Tibial nerve (tissue), 4 donors: ENCODE data around the gene TMEM253. TPM values are rescaled to one million over a fixed set of nuclear protein-coding genes. Genes with fewer than 3 reads are reported as not detected.

Experiments used
- DNase-seq, 2 donors: peaks; one replicate each; pipeline ENCODE4 v3.0.0-alpha.2; 2019; ENCODE audit warnings: low spot score in 2 of 2
- H3K27ac ChIP-seq, 4 donors: fragments of 200-600 bp; sonication (generic) in 3 of 4; one replicate each; pipeline ENCODE4 v1.5.1; 2017 to 2019; ENCODE audit warnings: mild to moderate bottlenecking in 1 of 4
- H3K27me3 ChIP-seq, 2 donors: fragments of 200-600 bp; sonication (generic) in 1 of 2; one replicate each; pipeline versions ENCODE4 v1.5.1 to v1.6.0; 2017 to 2019
- H3K36me3 ChIP-seq, 3 donors: fragments of 200-600 bp; sonication (generic); one replicate each; pipeline ENCODE4 v1.5.1; 2018 to 2019
- H3K4me1 ChIP-seq, 4 donors: fragments of 200-600 bp; sonication (generic) in 3 of 4; one replicate each; pipeline ENCODE4 v1.5.1; 2017 to 2019
- H3K4me3 ChIP-seq, 4 donors: fragments of 200-600 bp; sonication (generic) in 3 of 4; one replicate each; pipeline ENCODE4 v1.5.1; 2017 to 2019; ENCODE audit warnings: mild to moderate bottlenecking in 1 of 4, moderate library complexity in 1 of 4
- H3K9me3 ChIP-seq, 4 donors: fragments of 200-600 bp; sonication (generic) in 3 of 4; one replicate each; pipeline ENCODE4 v1.5.1; 2017 to 2019
- EP300 ChIP-seq, 2 donors: sonication (generic); formaldehyde crosslinking; IDR thresholded peaks; one replicate each; pipeline ENCODE4 v1.6.1; 2017; ENCODE audit warnings: antibody characterized with exemption in 2 of 2, mild to moderate bottlenecking in 1 of 2
- POLR2A ChIP-seq, 2 donors: fragments of 450-650 bp; IDR thresholded peaks; one replicate each; pipeline ENCODE4 v1.6.1; 2017; ENCODE audit warnings: antibody characterized with exemption in 2 of 2, mild to moderate bottlenecking in 2 of 2, moderate library complexity in 2 of 2
- WGBS, 2 donors: methylation state at CpG; one replicate each; pipeline ENCODE4 v1.1.5; 2018; 5-methylcytosine and 5-hydroxymethylcytosine counted together
- total RNA-seq, 4 donors: library from RNA; depleted of rRNA; stranded (reverse); fragments of >200 nt; gene quantifications; one replicate each; pipeline ENCODE4 v1.1.0, GENCODE V29; 2016
- TF ChIP-seq, protein P1 (sequence below), 5 experiments: fragments of 200-600 bp in 3 of 5; fragments of 450-650 bp in 2 of 5; sonication (generic) in 3 of 5; IDR thresholded peaks; one replicate each; pipeline ENCODE4 v1.5.1; 2016 to 2019; ENCODE audit warnings: antibody characterized with exemption in 5 of 5, mild to moderate bottlenecking in 3 of 5, moderate library complexity in 2 of 5

The TMEM253 gene
- total RNA-seq, 4 donors from 2014 or later = 0.44 to 0.63 TPM; not detected in 2

DNA sequence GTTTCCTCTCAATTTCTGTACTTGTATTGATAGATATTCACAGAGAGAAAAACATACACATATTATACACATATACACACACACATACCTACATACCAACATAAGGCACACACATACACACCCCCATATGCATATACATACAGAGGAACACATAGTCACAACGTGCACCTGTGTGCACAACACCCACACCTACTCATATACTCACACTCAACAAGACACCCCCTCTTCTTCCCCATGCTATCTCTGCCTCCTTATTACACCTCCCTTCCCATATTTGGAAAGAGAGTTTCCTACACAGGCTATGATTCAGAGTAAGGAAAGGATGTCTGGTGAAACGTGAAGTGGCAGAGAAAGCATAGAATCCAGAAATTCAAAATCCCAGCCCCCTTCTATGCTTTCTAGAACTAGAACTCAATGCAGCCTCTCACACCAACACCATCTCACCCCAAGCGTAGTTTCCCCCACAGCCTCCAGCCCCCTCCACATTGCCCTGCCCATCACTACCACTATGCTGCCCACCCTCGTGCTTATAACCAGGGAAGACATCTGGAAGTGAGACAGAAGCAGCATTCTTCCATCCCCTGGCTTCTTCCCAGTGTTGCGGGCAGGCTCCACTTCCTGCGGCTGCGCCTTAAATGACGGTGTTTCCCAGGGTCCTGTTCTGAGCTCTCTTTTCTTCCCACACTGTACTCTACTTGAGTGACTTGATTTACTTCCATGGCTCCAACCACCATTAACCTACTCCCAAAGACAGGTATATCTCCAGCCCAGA is 40.8 kb upstream of the TMEM253 start:
- no peak for DNase-seq
- WGBS, 2 donors = 43% methylated on average over 8 of the region's 8 CpGs
- H3K27me3 ChIP-seq = no peaks in the 10 kb centered on the region
- no peaks in the 10 kb centered on the region for H3K36me3 ChIP-seq
- peaks cover 0 to 74% (median 6%) of the 10 kb centered on the region in 4 donors for H3K4me1 ChIP-seq
- TF ChIP-seq, protein P1, sequence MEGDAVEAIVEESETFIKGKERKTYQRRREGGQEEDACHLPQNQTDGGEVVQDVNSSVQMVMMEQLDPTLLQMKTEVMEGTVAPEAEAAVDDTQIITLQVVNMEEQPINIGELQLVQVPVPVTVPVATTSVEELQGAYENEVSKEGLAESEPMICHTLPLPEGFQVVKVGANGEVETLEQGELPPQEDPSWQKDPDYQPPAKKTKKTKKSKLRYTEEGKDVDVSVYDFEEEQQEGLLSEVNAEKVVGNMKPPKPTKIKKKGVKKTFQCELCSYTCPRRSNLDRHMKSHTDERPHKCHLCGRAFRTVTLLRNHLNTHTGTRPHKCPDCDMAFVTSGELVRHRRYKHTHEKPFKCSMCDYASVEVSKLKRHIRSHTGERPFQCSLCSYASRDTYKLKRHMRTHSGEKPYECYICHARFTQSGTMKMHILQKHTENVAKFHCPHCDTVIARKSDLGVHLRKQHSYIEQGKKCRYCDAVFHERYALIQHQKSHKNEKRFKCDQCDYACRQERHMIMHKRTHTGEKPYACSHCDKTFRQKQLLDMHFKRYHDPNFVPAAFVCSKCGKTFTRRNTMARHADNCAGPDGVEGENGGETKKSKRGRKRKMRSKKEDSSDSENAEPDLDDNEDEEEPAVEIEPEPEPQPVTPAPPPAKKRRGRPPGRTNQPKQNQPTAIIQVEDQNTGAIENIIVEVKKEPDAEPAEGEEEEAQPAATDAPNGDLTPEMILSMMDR (IDR thresholded peaks at IDR 0.05) = no peak
- TF ChIP-seq POLR2A (IDR thresholded peaks at IDR 0.05) (no peak), EP300 (IDR thresholded peaks at IDR 0.05) (no peak)
- H3K9me3 ChIP-seq = no peaks in the 10 kb centered on the region
- H3K27ac ChIP-seq = peak overlapping the region in 3 of 4 donors; percentile 32 to 81 (median 52)
- no peak overlapping the region for H3K4me3 ChIP-seq

DNA sequence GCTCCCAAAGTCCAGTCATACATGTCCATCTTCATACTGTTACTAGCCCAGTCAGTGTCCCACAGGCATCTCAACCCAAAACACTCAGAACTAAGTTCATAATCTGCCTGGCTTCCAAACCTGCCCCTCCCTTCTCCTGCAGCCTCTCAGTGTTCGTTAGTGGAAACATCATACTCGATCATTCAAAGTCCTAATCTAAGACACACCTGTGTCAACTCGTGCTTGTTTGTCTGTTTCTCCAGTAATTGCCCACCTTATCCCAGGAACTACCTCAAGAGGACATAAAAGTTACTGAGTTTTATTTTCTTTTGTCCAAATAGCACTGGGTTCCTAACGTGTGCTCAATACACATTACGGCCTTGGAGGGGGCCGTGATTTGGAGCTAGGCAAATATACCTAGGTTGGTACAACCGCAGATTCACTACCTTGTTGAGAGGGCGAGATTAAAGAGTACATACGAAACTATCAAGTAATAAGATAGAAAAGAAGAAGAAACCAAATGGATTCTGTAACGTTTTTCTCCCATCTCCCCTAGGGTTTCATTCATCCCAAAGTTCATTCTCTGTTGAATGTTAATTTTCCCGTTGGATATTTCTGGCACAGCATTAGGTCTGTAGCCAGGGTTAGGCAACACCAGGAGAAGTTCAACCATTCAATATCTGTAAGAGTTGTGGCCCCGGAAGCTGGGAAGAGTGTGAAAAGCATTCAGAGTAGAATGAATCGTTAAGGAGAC is 40.1 kb upstream of the TMEM253 start:
- H3K9me3 ChIP-seq = no peaks in the 10 kb centered on the region
- no peak overlapping the region for H3K4me3 ChIP-seq
- no peaks in the 10 kb centered on the region for H3K27me3 ChIP-seq
- WGBS, 2 donors = 59 to 63% methylated on average over 13 of the region's 13 CpGs
- no peak for DNase-seq
- H3K4me1 ChIP-seq = peaks cover 0 to 68% (median 6%) of the 10 kb centered on the region in 4 donors
- TF ChIP-seq, protein P1 (IDR thresholded peaks at IDR 0.05) = no peak
- TF ChIP-seq POLR2A (IDR thresholded peaks at IDR 0.05) (no peak), EP300 (IDR thresholded peaks at IDR 0.05) (no peak)
- no peaks in the 10 kb centered on the region for H3K36me3 ChIP-seq
- H3K27ac ChIP-seq = peak overlapping the region in 3 of 4 donors; percentile 32 to 81 (median 52)

DNA sequence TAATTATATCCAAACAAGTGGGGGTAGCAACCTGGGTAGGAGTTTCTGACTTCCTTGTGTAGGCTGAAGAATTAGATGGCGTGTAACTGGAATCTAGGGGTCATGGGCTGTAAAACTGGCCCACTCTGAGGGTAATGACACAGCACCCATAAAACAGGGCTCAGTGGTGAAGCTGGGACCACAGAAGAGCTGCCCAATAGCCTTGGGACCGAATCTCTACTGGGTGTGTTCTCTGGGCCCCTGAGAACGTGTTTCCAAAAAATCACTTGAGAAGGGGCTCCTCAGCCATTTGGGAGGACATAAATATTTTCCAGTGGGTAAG is 39.6 kb upstream of the TMEM253 start:
- WGBS, 2 donors = 48 to 52% methylated on average over 3 of the region's 3 CpGs
- DNase-seq = no peak
- Histone ChIP-seq H3K4me1 (peaks cover 0 to 62% (median 6%) of the 10 kb centered on the region in 4 donors), H3K27me3 (no peaks in the 10 kb centered on the region), H3K9me3 (no peaks in the 10 kb centered on the region), H3K36me3 (no peaks in the 10 kb centered on the region), H3K27ac (peak overlapping the region in 3 of 4 donors; percentile 21 to 81 (median 52)), H3K4me3 (no peak overlapping the region)
- TF ChIP-seq EP300 (IDR thresholded peaks at IDR 0.05) (no peak), POLR2A (IDR thresholded peaks at IDR 0.05) (no peak)
- TF ChIP-seq, protein P1 (IDR thresholded peaks at IDR 0.05) = no peak

DNA sequence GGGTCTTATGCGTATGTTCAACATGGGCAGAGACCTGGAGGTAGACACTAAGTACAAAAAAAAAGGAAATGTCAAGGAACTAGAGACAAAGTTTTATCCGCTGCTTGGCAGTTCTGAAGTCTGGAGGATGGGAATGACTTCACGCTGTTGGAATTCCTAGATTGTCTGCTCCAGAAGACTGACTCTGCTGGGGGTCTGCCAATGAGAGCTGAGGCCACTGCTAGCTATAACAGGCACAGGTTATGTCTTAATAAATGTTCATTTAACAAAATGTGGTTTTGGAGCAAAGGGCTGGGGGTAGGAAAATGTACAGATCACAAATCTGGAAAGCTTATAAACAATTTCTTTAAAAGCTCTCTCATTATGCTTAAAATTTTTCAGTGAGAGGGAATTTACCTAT is 37.4 kb upstream of the TMEM253 start:
- no peaks in the 10 kb centered on the region for H3K27me3 ChIP-seq
- H3K4me1 ChIP-seq = peaks cover 0 to 49% (median 5%) of the 10 kb centered on the region in 4 donors
- 39 to 42% methylated on average over 3 of the region's 3 CpGs for WGBS, 2 donors
- H3K9me3 ChIP-seq = no peaks in the 10 kb centered on the region
- TF ChIP-seq, protein P1 (IDR thresholded peaks at IDR 0.05) = no peak
- TF ChIP-seq POLR2A (IDR thresholded peaks at IDR 0.05) (no peak), EP300 (IDR thresholded peaks at IDR 0.05) (no peak)
- no peaks in the 10 kb centered on the region for H3K36me3 ChIP-seq
- H3K4me3 ChIP-seq = no peak overlapping the region
- peak in 1 of 2 donors; percentile 23 for DNase-seq
- H3K27ac ChIP-seq = peak overlapping the region in 2 of 4 donors; percentile 18 to 52
